ENCODE data around the gene CD81.

Gene CD81

GRCh38 chr11:2423157-2424025, 46.3 kb downstream of the CD81 start:
- DNase-seq, result no peak

- no peak for DNase-seq
Measured at GRCh38 chr11:2424811-2425495, 47.8 kb downstream of the CD81 start.

GRCh38 chr11:2425506-2425905, 48.4 kb downstream of the CD81 start:
- no peak for DNase-seq

- DNase-seq, result no peak
Measured at GRCh38 chr11:2426221-2426620, 49.1 kb downstream of the CD81 start.

GRCh38 chr11:2426826-2427521, 49.9 kb downstream of the CD81 start:
- no peak for DNase-seq

GRCh38 chr11:2427721-2428321, 50.7 kb downstream of the CD81 start:
- no peak for DNase-seq

GRCh38 chr11:2428322-2428795, 51.2 kb downstream of the CD81 start:
- no peak for DNase-seq

GRCh38 chr11:2431395-2431794, 54.3 kb downstream of the CD81 start:
- no peak for DNase-seq

GRCh38 chr11:2432171-2432621, 55.1 kb downstream of the CD81 start:
- DNase-seq, result no peak

GRCh38 chr11:2432628-2433071, 55.5 kb downstream of the CD81 start:
- DNase-seq, result no peak

GRCh38 chr11:2433106-2433925, 56.2 kb downstream of the CD81 start:
- no peak for DNase-seq

GRCh38 chr11:2434008-2434407, 56.9 kb downstream of the CD81 start:
- DNase-seq, result no peak

GRCh38 chr11:2434506-2435255, 57.6 kb downstream of the CD81 start:
- no peak for DNase-seq

GRCh38 chr11:2435288-2436012, 58.3 kb downstream of the CD81 start:
- DNase-seq, result no peak

- no peak for DNase-seq
Measured at GRCh38 chr11:2436013-2436520, 59.0 kb downstream of the CD81 start.

GRCh38 chr11:2436521-2437031, 59.5 kb downstream of the CD81 start:
- DNase-seq, result no peak

GRCh38 chr11:2437516-2437915, 60.4 kb downstream of the CD81 start:
- no peak for DNase-seq

- no peak for DNase-seq
Measured at GRCh38 chr11:2439820-2440219, 62.7 kb downstream of the CD81 start.

GRCh38 chr11:2440646-2441045, 63.5 kb downstream of the CD81 start:
- no peak for DNase-seq

- DNase-seq, result no peak
Measured at GRCh38 chr11:2441171-2441570, 64.1 kb downstream of the CD81 start.
